ENCODE measurements around the gene CDH4. TPM values are rescaled to one million over a fixed set of nuclear protein-coding genes. Genes with fewer than 3 reads are reported as not detected.

The CDH4 gene
- total and polyA plus RNA-seq, 9 of the 15 experiments (the other 6 are each of a cell fraction or from before 2014, with no cell fraction given) = 0.04 TPM; not detected in 8

DNA sequence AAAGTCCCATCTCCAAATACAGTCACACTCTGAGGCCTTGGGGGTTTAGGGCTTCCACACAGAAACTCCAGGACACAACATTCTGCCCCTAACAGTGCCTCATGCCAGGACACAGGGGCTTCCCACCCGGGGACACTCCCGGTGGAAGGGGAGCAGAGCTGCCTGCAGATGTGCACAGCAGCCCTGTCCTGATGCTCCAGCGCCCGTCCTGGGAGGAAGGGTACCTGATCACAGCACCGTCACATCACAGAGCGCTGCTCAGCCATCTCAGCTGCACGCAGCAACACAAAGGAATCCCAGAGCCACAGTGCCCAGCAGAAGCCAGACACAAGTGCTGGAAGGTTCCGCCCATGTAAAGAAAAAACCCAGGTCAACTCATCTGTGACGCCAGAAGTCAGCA lies 657.0 kb downstream of the CDH4 start (continued):
- TF ChIP-seq SNIP1 (IDR thresholded peaks at IDR 0.05; ENCODE audit: low read depth) = no peak
- TF ChIP-seq CTBP1 (IDR thresholded peaks at IDR 0.05; ENCODE audit: borderline replicate concordance) = no peak
- TF ChIP-seq FOXK2 (conservative IDR thresholded peaks at IDR 0.05 in 1 of 2, IDR thresholded peaks at IDR 0.05 in 1 of 2; ENCODE audit: low read depth in 2 of 2) = no peak
- no peak for TF ChIP-seq FOSL1 (tag; conservative IDR thresholded peaks at IDR 0.05)
- TF ChIP-seq EP400 (IDR thresholded peaks at IDR 0.05) = no peak
- TF ChIP-seq RREB1 (CRISPR knock-in tag; IDR thresholded peaks at IDR 0.05) = no peak
- TF ChIP-seq ZNF282 (CRISPR knock-in tag; IDR thresholded peaks at IDR 0.05) = no peak
